HUES6 (cell line): ENCODE data around the gene PM20D1.
"Not testable (repeated sequence)": the region's sequence is repeated elsewhere in the genome, so short reads cannot be mapped to it uniquely, and the experiment has no call there.

Experiments used
- H3K27ac ChIP-seq: 2 replicates; pipeline ENCODE4 v1.7.0; 2013; ENCODE audit warnings: low read depth, mild to moderate bottlenecking, low read length, inconsistent platforms
- H3K27me3 ChIP-seq: 2 replicates; pipeline ENCODE4 v1.6.1; 2013; ENCODE audit warnings: low read length; ENCODE audit not compliant: control insufficient read depth, insufficient read depth
- H3K36me3 ChIP-seq: 2 replicates; pipeline ENCODE4 v1.6.1; 2013; ENCODE audit warnings: low read length; ENCODE audit not compliant: control insufficient read depth, insufficient read depth
- H3K4me1 ChIP-seq: 2 replicates; pipeline ENCODE4 v1.6.1; 2013; ENCODE audit warnings: low read length; ENCODE audit not compliant: control insufficient read depth, insufficient read depth
- H3K4me3 ChIP-seq: 2 replicates; pipeline ENCODE4 v1.5.1; 2013; ENCODE audit warnings: low read depth, low read length
- H3K9ac ChIP-seq: one replicate; pipeline ENCODE4 v1.6.1; 2013; ENCODE audit warnings: mild to moderate bottlenecking, low read length
- H3K9me3 ChIP-seq: 2 replicates; pipeline ENCODE4 v1.6.1; 2013; ENCODE audit warnings: low read depth, low read length; ENCODE audit not compliant: control insufficient read depth, insufficient read depth

The PM20D1 gene

GRCh38 chr1:205840146-205840923 is 9.6 kb downstream of the PM20D1 start:
- Histone ChIP-seq H3K27me3 (no peaks in the 10 kb centered on the region), H3K36me3 (no peaks in the 10 kb centered on the region), H3K4me1 (peaks cover 9% of the 10 kb centered on the region; the same call in 1 of the 2 replicates), H3K27ac (no peak overlapping the region), H3K9me3 (no peaks in the 10 kb centered on the region), H3K9ac (no peak overlapping the region), H3K4me3 (no peak overlapping the region)

- Histone ChIP-seq H3K4me1 (peaks cover 9% of the 10 kb centered on the region; the same call in 1 of the 2 replicates), H3K27ac (no peak overlapping the region), H3K4me3 (no peak overlapping the region), H3K36me3 (no peaks in the 10 kb centered on the region), H3K9ac (no peak overlapping the region), H3K9me3 (no peaks in the 10 kb centered on the region), H3K27me3 (no peaks in the 10 kb centered on the region)
These were observed 12.5 kb downstream of the PM20D1 start for GRCh38 chr1:205837382-205837970.

- no peaks in the 10 kb centered on the region for H3K36me3 ChIP-seq
- no peaks in the 10 kb centered on the region for H3K9me3 ChIP-seq
- no peaks in the 10 kb centered on the region for H3K27me3 ChIP-seq
- H3K27ac ChIP-seq: no peak overlapping the region
- no peak overlapping the region for H3K9ac ChIP-seq
- no peak overlapping the region for H3K4me3 ChIP-seq
- no peaks in the 10 kb centered on the region for H3K4me1 ChIP-seq
These were observed 15.2 kb downstream of the PM20D1 start for GRCh38 chr1:205834751-205835150.

GRCh38 chr1:205832326-205832751 is 17.6 kb downstream of the PM20D1 start:
- Histone ChIP-seq H3K4me3 (no peak overlapping the region), H3K36me3 (no peaks in the 10 kb centered on the region), H3K27ac (no peak overlapping the region), H3K27me3 (no peaks in the 10 kb centered on the region), H3K9me3 (no peaks in the 10 kb centered on the region), H3K4me1 (peaks cover 7% of the 10 kb centered on the region), H3K9ac (no peak overlapping the region)

- H3K4me1 ChIP-seq: peaks cover 22% of the 10 kb centered on the region
These were observed 22.3 kb downstream of the PM20D1 start for GRCh38 chr1:205827623-205828022.

GRCh38 chr1:205826995-205827394 is 22.9 kb downstream of the PM20D1 start:
- Histone ChIP-seq H3K27me3 (peaks cover 3% of the 10 kb centered on the region; the same call in 1 of the 2 replicates), H3K27ac (no peak overlapping the region), H3K4me1 (peaks cover 22% of the 10 kb centered on the region), H3K36me3 (no peaks in the 10 kb centered on the region), H3K4me3 (no peak overlapping the region), H3K9me3 (no peaks in the 10 kb centered on the region), H3K9ac (no peak overlapping the region)

More at GRCh38 chr1:205827623-205828022, 22.3 kb downstream of the PM20D1 start:
- no peak overlapping the region for H3K27ac ChIP-seq
- H3K27me3 ChIP-seq: peaks cover 3% of the 10 kb centered on the region; the same call in 1 of the 2 replicates
- no peak overlapping the region for H3K4me3 ChIP-seq
- H3K9me3 ChIP-seq: no peaks in the 10 kb centered on the region
- H3K9ac ChIP-seq: no peak overlapping the region
- no peaks in the 10 kb centered on the region for H3K36me3 ChIP-seq

- Histone ChIP-seq H3K27ac (no peak overlapping the region), H3K9me3 (no peaks in the 10 kb centered on the region), H3K36me3 (no peaks in the 10 kb centered on the region), H3K4me3 (no peak overlapping the region), H3K27me3 (peaks cover 3% of the 10 kb centered on the region; the same call in 1 of the 2 replicates), H3K9ac (no peak overlapping the region), H3K4me1 (peaks cover 22% of the 10 kb centered on the region)
These were observed 23.7 kb downstream of the PM20D1 start for GRCh38 chr1:205826016-205826806.

GRCh38 chr1:205824180-205824579 is 25.8 kb downstream of the PM20D1 start:
- Histone ChIP-seq H3K9me3 (no peaks in the 10 kb centered on the region), H3K27ac (no peak overlapping the region), H3K4me3 (no peak overlapping the region), H3K36me3 (no peaks in the 10 kb centered on the region), H3K9ac (no peak overlapping the region), H3K4me1 (peaks cover 22% of the 10 kb centered on the region), H3K27me3 (peaks cover 3% of the 10 kb centered on the region; the same call in 1 of the 2 replicates)

GRCh38 chr1:205823260-205823659 is 26.7 kb downstream of the PM20D1 start:
- H3K27me3 ChIP-seq, H3K9ac ChIP-seq, H3K27ac ChIP-seq, H3K9me3 ChIP-seq, H3K36me3 ChIP-seq, H3K4me3 ChIP-seq: not testable (repeated sequence)
- peaks cover 23% of the 10 kb centered on the region for H3K4me1 ChIP-seq

- Histone ChIP-seq H3K4me1 (peaks cover 25% of the 10 kb centered on the region), H3K36me3 (no peaks in the 10 kb centered on the region), H3K9me3 (no peaks in the 10 kb centered on the region), H3K27me3 (peaks cover 3% of the 10 kb centered on the region; the same call in 1 of the 2 replicates), H3K27ac (no peak overlapping the region), H3K4me3 (no peak overlapping the region), H3K9ac (no peak overlapping the region)
These were observed 27.5 kb downstream of the PM20D1 start for GRCh38 chr1:205822397-205822796.

- Histone ChIP-seq H3K9me3 (no peaks in the 10 kb centered on the region), H3K9ac (no peak overlapping the region), H3K27ac (no peak overlapping the region), H3K27me3 (peaks cover 10% of the 10 kb centered on the region), H3K36me3 (no peaks in the 10 kb centered on the region), H3K4me3 (no peak overlapping the region), H3K4me1 (peaks cover 17% of the 10 kb centered on the region)
These were observed 31.9 kb downstream of the PM20D1 start for GRCh38 chr1:205817988-205818387.
